Brain microvascular endothelial cell (primary cell): ENCODE data around the gene PDE3A.

ENCODE experiments used
- DNase-seq: peaks from one replicate; pipeline ENCODE4 v3.0.0-alpha.2; 2020
- H3K27ac ChIP-seq: fragments of 250-450 bp; sonication (Bioruptor Pico); 2 replicates; pipeline ENCODE4 v1.5.1; 2020; ENCODE audit warnings: mild to moderate bottlenecking, moderate library complexity
- H3K27me3 ChIP-seq: fragments of 250-450 bp; sonication (Bioruptor Pico); replicated peaks from 2 replicates; pipeline ENCODE4 v1.5.1; 2020; ENCODE audit warnings: mild to moderate bottlenecking
- H3K36me3 ChIP-seq: fragments of 250-450 bp; sonication (Bioruptor Pico); replicated peaks from 2 replicates; pipeline ENCODE4 v1.5.1; 2020; ENCODE audit warnings: mild to moderate bottlenecking
- H3K4me3 ChIP-seq: 2 replicates; pipeline ENCODE4 v1.5.1; 2011; ENCODE audit warnings: low read depth, mild to moderate bottlenecking, control low read depth, low read length, moderate library complexity
- in situ Hi-C: cut with HindIII; loops from 2 replicates; pipeline ENCODE4 v1.10.0; 2017; ENCODE audit warnings: low sequenced_read_pairs, low pct_ligation_motif_present
- TF ChIP-seq, protein P1 (sequence below): IDR thresholded peaks from 2 replicates; pipeline ENCODE4 v1.5.1; 2011; ENCODE audit warnings: low read depth, mild to moderate bottlenecking, moderate library complexity, low read length, control low read depth, inconsistent platforms; ENCODE audit errors: missing control alignments

Gene PDE3A

DNA sequence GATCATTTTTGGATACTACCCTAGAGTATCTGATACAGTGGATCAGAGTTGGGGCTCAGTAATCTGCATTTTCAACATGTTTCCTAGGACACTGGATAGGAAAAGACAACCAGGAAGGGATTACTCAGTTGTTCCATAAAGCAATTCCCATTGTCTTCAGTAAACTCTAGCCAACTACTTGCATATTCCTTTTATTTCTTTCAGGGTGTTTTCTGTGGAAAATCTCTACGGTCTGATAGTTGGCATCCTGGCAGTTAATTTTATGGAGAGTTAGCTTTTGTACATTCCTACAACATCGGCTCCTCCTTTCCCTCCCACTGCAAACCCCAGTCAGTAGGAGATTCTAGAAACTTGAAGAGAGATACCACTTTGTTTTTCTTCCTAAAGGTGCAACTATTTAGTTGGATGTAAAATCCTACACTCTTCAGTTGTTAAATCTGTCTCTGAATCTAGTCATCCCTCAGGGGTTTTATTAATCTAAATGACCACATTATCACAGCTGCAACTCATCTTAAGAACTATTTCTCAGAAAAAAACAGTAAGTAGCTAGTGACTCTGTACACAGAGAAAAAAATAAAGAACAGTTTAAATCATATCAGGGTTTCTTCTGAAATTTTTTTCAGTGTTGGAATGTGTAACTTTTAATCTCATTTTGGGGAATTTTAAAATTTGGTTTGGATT lies 103.9 kb downstream of the PDE3A start:
- H3K36me3 ChIP-seq, result no peaks in the 10 kb centered on the region
- H3K4me3 ChIP-seq, result no peak overlapping the region
- H3K27ac ChIP-seq, result no peak overlapping the region
- DNase-seq, result no peak
- in situ Hi-C loops, result no loop called here
- no peaks in the 10 kb centered on the region for H3K27me3 ChIP-seq
- TF ChIP-seq, protein P1, sequence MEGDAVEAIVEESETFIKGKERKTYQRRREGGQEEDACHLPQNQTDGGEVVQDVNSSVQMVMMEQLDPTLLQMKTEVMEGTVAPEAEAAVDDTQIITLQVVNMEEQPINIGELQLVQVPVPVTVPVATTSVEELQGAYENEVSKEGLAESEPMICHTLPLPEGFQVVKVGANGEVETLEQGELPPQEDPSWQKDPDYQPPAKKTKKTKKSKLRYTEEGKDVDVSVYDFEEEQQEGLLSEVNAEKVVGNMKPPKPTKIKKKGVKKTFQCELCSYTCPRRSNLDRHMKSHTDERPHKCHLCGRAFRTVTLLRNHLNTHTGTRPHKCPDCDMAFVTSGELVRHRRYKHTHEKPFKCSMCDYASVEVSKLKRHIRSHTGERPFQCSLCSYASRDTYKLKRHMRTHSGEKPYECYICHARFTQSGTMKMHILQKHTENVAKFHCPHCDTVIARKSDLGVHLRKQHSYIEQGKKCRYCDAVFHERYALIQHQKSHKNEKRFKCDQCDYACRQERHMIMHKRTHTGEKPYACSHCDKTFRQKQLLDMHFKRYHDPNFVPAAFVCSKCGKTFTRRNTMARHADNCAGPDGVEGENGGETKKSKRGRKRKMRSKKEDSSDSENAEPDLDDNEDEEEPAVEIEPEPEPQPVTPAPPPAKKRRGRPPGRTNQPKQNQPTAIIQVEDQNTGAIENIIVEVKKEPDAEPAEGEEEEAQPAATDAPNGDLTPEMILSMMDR, result no peak

DNA sequence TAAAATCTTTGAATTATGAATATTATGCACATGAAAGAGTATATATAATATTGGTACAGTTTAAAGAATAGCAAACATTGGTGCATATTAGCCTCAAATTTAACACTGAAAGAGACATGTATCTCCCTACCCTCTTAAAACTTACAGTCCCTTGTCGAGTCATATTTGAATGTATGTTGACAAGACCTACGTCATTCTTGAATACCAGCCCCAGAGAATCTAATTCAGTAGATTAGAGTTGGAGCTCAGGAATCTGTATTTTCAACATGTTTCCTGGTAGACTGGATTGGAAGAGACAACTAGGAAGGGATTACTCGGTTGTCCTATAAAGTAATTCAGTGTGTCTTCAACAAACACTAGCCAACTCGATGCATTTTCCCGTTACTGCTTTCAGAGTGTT lies 104.8 kb downstream of the PDE3A start:
- Histone ChIP-seq H3K36me3 (no peaks in the 10 kb centered on the region), H3K4me3 (no peak overlapping the region), H3K27ac (peak overlapping the region; percentile 85), H3K27me3 (no peaks in the 10 kb centered on the region)
- DNase-seq, result no peak
- in situ Hi-C loops, result no loop called here
- TF ChIP-seq, protein P1, result no peak

GRCh38 chr12:20474016-20474415 lies 105.7 kb downstream of the PDE3A start:
- peak; percentile 58 for DNase-seq
- TF ChIP-seq, protein P1, result no peak
- peak overlapping the region; percentile 85 for H3K27ac ChIP-seq
- in situ Hi-C loops, result no loop called here
- no peaks in the 10 kb centered on the region for H3K36me3 ChIP-seq
- H3K4me3 ChIP-seq, result no peak overlapping the region
- no peaks in the 10 kb centered on the region for H3K27me3 ChIP-seq

DNA sequence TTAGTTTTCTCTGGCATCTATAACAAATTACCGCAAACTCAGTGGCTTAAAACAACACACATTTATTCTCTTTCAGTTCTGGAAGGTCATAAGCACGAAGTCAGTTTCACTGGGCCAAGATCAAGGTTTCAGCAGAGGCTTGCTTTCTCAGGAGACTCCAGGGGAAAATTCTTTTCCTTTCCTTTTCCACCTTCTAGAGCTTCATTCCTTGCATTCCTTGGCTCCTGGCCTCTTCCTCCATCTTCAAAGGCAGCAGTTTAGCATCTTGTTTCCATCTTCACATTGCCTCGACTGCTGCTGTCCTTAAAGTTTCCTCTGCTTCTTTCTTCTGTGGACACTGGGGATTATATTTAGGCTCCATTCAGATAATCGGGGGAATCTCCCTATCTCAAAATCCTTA lies 106.1 kb downstream of the PDE3A start:
- TF ChIP-seq, protein P1, result no peak
- no peak overlapping the region for H3K4me3 ChIP-seq
- no peak for DNase-seq
- in situ Hi-C loops, result no loop called here
- H3K27ac ChIP-seq, result peak overlapping the region; percentile 85
- H3K27me3 ChIP-seq, result no peaks in the 10 kb centered on the region
- no peaks in the 10 kb centered on the region for H3K36me3 ChIP-seq

DNA sequence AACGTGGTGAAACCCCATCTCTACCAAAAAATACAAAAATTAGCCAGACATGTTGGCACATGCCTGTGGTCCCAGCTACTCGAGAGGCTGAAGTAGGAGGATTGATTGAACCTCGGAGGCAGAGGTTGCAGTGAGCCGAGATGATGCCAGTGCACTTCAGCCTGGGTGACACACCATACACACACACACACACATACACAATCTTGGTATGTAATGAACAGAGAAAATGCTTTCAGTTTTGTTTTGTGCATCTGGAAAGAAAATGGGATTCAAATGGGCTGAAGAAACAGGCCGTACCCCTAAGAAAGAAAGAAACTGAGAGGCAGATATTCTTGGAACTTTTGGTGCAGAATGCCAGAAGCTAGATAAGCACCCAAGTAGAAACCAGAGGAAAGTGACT lies 107.2 kb downstream of the PDE3A start:
- Histone ChIP-seq H3K36me3 (no peaks in the 10 kb centered on the region), H3K4me3 (no peak overlapping the region), H3K27me3 (no peaks in the 10 kb centered on the region), H3K27ac (peak overlapping the region; percentile 85)
- TF ChIP-seq, protein P1, result no peak
- peak; percentile 62 for DNase-seq
- in situ Hi-C loops, result no loop called here

DNA sequence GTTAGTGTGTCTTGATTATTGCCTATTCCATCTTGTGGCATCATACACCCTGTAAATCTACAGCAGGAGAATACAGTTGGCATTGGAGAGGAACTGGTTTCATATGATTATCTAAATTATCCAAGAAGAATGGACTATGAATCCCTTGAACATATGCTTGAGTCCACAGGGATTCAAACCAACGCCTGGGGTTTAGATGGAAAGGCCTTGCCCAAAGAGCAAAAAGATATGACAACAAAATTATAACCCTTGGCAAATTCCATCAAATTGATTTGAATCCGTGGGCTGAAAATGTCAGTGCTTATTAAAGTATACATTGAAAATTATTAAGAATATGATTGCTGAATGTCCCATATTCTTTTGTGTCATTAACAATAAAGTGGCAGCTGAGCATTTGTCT lies 108.2 kb downstream of the PDE3A start:
- DNase-seq, result no peak
- Histone ChIP-seq H3K27me3 (no peaks in the 10 kb centered on the region), H3K36me3 (no peaks in the 10 kb centered on the region), H3K27ac (no peak overlapping the region), H3K4me3 (no peak overlapping the region)
- TF ChIP-seq, protein P1, result no peak
- in situ Hi-C loops, result no loop called here
